Right renal cortex interstitium (tissue), 3 donors: Measurements from ENCODE around the gene DNAJB2. TPM values are rescaled to one million over a fixed set of nuclear protein-coding genes. Genes with fewer than 3 reads are reported as not detected.
"Not testable (repeated sequence)": the region's sequence is repeated elsewhere in the genome, so short reads cannot be mapped to it uniquely, and the experiment has no call there.

ENCODE experiments used
- DNase-seq, 3 donors: peaks; one replicate each; pipeline ENCODE4 v3.0.0-alpha.2; 2013; ENCODE audit warnings: low read depth in 3 of 3, low spot score in 2 of 3
- polyA plus RNA-seq, 3 donors: library from polyadenylated mRNA; unstranded; fragments of 120-200 nt; gene quantifications; one replicate each; pipeline ENCODE4 v1.2.1, GENCODE V29; 2013; ENCODE audit not compliant: insufficient read length in 3 of 3

DNAJB2 gene
- polyA plus RNA-seq, 3 donors = 64.2 to 74.9 (median 69.1) TPM

DNA sequence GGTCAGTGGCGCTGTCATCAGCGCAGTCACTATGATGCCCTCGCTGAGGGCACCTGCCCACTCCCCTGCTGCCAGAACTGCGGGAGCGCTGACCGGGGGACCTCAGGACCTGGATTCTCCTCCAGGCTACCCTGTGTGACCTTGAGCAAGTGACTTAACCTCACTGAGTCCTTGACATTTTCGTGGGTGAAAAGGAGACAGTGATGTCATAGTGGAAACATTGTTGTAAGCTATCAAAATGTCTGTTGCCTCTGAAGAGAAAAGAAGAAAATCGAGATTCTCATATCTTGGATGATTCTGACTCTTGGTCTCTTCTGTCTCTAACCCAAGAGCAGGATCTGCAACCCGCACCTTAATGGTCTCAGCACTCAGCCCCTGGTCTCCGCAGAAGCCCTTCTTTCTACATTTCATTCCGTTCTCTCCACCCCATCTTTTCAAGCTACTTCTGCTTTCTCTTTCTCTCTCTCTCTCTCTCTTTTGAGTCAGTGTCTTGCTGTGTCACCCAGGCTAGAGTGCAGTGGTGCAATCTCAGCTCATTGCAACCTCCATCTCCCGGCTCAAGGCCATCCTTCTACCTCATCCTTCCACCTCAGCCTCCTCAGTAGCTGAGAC lies 24.5 kb upstream of the DNAJB2 start:
- DNase-seq = no peak

DNA sequence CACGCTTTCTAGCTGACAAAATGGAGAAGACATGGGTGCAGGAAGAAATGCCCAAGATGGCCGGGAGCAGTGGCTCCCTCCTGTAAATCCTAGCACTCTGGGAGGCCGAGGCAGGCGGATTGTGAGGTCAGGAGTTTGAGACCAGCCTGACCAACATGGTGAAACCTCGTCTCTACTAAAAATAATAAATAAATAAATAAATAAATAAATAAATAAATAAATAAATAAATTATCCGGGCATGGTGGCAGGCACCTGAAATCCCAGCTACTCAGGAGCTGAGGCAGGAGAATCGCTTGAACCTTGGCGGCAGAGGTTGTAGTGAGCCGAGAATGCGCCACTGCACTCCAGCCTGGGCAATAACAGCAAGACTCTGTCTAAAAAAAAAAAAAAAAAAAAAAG lies 20.2 kb upstream of the DNAJB2 start:
- not testable (repeated sequence) for DNase-seq

DNA sequence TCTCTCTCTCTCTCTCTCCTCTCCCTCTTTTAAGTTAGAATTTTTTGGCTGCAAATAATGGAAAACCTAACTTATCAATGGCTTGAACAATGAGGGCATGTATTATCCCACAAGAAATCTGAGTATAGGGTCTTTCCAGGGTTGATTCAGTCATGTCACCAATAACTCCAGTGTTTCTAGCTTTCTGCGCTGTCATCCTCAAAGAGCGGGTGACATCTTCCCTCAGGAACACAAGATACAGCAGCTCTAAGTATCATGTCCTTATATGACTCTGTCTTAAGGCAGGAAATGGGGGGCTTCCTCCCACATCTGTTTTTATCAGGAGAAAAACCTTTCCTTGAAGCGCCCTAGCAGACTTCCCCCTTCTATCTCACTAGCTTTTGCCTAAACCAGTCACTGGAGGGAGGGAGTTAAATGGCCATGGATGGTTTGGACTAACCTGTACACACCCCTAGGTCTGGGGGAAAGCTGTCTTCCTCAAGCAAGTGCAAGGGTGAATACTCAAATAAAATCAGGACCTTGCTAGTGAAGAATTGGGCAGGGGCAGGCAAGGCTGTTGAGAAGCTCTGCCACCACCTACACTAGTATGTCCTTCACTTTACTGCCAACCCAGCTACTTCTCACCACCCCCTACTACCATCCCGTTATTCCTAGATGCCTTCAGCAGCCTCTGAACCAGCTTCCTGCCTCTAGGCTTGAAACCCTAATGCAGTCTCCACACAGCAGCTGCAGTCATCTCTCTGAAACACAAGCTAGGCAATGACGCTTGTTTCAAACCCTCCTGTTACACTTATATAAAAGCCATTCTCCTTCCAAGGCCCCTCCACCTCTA lies 17.9 kb upstream of the DNAJB2 start:
- DNase-seq = no peak

DNA sequence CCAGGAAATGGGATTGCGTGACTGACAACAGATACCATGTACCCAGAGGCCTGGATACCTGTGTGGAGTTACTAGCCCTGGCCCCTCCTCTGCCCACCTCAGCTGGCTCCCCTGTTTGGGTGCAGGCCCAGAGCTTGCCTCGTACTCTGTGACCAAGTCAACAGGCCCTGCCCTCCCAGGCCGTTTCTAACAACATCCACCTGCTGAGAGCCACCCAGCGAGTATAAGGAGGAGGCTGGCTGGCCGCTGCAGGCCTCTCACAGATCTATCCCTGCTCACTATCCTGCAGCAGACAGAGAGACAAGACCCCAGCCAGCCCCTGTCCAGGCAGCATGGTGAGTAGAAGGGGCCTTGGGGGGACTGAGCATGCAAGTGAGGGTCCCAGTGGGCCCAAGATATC lies 12.9 kb upstream of the DNAJB2 start:
- DNase-seq = no peak

DNA sequence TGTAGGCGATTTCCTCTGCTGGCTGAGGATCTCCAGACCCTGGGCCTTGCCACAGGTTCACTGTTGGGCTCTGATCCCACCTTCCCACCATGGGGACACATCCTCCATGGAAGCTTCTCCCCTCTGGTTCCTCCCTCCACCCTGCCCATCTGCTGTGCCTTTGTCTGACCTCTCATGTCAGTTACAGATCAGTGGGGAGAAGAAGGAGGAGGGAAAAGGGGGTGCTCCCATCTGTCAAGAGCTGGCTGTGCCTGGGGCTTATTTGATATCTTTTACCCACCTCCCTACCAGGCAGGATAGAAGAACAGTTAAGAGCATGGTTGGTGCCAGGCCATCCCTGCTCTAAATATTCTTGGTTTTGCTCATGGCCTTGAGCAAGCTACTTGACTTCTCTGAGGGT lies 12.3 kb upstream of the DNAJB2 start:
- no peak for DNase-seq

DNA sequence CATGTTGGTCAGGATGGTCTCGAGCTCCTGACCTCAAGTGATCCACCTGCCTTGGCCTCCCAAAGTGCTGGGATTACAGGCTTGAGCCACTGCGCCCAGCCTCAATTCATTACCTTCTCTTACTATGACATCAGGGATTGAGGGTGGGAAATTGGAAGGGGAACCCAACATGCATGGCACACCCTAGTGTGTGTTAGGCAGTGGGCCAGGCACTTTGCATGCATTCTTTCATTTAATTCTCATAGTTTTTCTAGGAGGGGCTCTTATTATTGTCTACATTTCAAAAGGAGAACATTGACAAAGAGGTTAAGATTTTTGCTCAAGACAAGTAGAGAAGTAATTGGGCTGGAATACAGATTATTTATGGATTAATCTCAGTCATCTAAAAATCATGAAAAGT lies 10.9 kb upstream of the DNAJB2 start:
- DNase-seq = no peak

DNA sequence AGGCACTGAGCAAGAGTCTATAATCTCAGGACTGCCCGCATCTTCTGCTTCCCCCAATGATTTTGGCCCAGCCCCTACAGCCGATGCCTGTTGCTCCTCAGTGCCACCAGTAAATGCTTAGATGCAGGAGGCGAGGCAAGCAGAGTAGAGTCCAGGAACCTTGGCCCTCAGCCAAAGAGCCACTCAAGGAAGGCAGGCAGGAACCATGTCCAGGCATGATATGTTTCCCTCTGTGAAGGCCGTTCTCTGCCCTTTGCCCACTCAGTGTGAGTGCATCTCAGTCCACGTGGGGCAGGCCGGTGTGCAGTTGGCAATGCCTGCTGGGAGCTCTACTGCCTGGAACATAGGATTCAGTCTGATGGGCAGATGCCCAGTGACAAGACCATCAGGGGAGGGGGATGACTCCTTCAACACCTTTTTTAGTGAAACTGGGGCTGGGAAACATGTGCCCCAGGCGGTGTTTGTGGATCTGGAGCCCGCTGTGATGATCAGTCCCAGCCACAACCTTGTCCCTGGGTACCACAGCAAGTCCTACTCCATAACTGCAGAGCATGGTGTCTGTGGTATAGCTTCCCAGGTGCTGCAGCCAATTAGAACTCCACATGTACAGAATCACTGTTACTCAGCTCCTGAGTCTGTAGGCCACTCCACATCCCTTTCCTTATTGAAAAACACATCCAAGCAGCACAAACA lies 9.7 kb upstream of the DNAJB2 start:
- no peak for DNase-seq

DNA sequence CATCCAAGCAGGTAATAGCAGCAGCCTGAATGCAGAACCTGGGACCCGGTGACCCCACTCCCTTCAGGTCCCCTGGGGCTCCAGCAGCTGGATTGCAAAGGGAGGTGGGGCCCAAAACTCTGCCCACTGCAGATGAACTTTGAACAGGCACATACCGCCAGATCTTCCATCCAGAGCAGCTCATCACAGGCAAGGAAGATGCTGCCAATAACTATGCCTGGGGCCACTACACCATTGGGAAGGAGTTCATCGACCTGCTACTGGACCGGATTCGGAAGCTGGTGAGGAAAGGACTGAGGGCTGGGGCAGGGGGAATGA lies 9.2 kb upstream of the DNAJB2 start:
- no peak for DNase-seq

DNA sequence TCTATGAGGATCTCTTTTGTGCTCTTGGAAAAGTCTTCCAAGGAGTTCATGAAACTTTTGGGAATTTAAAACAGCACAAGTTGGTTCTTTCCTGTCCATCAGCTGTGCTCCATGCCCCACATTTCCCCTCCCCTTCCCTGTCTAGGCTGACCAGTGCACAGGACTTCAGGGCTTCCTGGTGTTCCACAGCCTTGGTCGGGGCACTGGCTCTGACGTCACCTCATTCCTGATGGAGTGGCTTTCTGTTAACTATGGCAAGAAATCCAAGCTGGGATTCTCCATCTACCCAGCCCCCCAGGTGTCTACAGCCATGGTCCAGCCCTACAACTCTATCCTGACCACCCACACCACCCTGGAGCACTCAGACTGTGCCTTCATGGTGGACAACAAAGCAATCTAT lies 8.1 kb upstream of the DNAJB2 start:
- DNase-seq = no peak

DNA sequence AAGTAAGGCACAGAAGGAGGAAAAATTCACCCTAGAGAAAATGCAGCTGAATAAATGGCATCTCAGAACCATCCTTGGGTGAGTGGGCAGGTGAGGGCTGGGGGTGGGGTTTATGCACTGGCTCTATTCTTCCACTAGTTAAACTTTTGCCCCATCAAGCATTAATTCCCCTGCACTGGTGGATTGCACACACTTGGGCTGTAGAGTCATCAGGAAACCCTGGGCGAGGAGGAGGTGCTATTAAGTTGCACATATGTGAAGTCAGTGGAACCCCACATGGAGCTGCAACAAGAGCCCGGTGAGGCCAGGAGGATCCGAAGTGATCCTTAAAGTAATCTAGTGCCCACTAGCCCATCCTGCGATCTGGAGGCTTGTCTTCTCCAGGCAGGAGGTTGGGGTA lies 6.8 kb upstream of the DNAJB2 start:
- no peak for DNase-seq

DNA sequence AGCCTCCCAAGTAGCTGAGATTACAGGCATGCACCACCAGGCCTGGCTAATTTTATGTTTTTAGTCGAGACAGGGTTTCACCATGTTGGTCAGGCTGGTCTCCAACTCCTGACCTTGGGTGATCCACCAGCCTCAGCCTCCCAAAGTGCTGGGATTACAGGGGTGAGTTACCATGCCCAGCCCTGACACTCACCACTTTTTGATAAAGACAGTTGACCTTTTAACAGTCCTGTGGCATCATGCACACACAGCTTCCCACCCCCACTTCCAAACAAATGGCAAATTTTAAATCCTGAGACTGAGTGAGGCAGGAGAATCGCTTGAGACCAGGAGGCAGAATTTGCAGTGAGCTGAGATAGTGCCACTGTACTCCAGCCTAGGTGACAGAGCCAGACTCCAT lies 6.2 kb upstream of the DNAJB2 start:
- DNase-seq = no peak

DNA sequence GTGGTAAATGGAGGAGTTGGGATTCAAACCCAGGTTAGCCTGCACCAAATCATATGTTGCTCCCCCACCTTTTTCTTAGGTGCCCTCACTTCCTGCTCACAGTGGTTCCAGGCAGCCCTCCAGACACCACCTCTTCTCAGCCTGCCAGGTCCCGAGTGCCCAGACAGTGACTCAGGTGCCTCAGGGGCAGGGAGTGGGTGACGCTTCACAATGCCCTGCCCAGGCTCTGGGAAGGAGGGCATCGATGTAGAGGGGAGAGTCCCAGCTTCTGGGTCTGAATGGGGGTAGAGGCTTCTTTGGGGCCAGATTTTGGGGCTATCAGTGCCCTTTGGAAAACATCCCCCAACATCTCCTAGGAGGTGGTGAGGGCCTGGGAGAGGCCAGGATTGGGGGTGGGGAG lies 5.2 kb upstream of the DNAJB2 start:
- DNase-seq = no peak

DNA sequence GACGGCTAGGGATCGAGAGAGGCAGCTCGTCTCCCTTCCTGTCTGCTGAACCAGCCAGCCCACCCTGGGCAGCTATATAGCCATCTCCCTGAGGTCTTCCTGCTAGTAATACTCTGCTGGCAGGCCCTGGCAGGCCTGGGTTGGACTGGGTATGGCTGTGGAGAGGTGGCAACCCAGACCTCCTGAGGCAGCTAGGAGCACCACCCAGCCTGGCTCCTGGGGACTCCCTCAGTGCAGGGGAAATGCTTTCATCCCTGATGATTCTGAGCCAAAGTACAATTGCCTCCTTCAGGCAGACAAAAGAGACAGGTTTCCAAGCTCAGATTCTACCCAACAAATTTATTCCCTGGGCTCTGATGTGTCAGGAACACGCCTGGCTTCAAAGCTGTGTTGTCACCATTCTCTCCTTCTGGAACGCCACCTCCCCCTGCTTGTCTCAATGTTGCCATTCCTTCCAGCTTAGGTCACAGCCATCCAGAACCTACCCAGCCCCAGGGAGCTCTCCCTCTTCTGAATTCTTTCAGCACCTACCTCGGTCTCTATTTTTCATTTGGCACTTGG lies 4.7 kb upstream of the DNAJB2 start:
- no peak for DNase-seq

DNA sequence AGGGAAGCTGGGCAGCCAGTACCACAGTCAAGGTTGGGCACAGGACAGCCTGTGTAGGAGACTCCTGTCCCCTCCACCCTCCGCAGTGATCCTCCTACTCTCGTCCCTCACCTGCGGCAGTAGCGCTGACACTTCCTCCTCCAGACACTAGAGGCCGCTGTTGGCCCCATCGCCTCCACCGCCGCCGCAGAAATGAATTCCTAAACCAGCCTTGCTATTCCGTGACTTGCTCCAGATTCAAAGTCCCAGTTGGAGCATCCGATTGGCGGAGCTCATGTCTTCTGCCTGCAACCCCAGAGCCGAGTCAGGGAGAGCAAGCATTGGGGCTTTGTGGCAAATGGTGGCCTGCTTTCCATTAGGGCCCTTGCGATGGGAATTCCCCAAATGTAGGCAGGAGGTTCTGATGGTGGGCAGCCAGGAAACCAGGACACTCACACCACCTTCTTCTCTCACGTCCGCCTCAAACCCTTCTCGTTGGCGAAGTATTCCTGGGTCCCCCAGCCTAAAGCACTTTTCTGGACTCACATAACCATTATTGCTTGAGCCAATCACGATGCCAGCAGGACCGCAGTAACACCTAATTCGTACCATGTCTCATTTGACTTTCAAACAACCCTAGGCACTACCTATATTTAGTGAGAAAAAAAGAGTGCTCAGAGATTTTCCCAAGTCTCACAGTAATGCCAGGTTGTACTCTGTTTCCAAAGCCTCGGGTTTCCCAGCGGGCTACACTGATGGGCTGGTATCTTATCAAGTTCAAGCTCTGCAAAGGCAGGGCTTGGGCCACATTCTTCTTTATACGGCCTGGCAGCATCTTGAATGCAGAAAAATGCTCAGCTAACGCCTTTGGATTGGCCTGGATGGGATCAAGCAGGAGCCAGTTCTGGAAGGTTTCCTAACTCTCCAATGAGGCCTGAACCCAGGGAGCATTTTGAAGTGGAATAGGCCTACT lies 1.2 kb upstream of the DNAJB2 start:
- peak in 1 of 3 donors; percentile 65 for DNase-seq

DNA sequence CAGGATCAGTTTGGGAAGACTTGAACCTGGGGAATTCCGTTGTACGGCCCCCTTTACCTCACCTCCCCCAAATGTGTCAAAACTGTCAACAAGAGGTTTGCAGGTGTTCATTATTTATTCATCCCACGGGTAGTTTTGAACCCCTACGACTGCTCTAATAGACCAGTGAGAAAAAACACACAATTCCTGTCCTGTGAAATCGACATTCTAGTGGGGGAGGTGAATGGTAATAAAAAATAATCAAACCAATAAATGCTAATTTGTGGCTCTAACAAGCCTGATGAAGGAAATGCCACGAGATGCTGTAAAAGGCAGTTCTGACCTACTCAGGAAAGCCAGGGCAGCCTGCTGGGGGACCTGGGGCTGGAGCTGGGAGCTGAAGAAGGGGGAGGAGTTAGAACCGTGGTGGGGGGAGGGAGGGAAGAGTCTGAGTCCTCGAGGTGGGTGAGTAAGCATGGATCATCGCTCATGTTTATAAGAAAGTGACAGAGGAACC lies 463 bp upstream of the DNAJB2 start:
- peak in 1 of 3 donors; percentile 73 for DNase-seq

DNA sequence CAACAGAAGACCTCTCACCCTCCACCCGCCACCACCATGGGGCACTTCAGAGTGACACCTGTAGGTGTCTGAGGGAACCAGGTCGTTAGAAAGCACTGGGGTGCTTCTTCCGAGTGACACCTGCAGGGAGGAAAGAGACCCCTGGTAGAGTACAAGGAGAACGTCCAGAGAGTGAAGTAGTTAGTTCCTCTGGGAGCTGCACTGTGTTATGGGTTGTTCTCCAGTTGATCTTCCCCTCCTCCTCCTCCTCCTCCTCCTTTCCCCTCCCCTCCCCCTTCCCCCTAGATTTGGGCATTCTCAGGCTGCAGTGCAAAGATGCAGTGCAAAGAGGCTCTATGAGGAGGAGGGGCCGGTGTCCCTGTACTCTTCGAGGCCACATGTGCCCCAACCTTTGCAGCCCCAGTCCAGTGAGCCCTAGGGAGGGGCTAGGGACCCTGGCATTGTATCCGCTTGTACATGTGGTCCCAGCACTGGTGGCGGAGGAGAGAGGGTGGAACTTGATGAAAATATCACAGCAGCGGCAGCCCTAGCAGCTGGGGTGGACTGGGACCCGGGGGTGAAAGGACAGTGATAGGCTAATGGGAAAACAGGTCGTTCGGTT lies 850 bp downstream of the DNAJB2 start:
- no peak for DNase-seq

DNA sequence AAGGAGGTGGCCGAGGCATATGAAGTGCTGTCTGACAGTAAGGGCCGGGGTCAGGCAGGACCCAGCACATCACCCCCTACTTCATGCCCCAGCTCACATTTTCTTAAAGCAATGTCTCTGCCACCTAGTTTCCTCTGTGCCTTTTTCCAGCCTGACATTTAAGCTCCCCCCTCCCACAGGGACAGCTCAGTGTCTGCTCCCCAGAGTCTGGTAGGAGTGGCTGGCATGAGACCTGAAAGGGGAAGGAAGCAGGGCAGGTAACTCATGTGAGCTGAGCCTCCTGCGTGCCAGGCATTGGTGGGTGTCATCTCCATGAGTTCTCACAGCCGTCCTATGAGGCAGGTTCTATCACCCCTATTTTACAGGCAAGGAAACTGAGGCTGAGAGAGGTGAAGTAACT lies 1.5 kb downstream of the DNAJB2 start:
- DNase-seq = no peak

DNA sequence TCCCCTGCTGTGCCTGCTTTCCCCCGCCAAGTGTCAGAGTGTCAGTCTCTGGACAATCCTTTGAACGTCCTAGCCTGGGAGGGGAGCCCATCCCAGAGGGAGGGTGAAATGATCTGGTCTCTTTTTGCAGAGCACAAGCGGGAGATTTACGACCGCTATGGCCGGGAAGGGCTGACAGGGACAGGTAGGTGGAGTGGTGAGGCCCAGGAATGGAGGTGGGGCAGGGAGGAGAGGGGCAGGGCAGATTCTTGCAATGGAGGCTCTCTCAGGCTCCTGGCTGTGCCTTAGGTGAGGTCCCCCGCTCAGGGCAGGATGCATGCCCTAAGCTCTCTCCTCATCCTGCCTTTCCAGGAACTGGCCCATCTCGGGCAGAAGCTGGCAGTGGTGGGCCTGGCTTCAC lies 2.4 kb downstream of the DNAJB2 start:
- DNase-seq = no peak

DNA sequence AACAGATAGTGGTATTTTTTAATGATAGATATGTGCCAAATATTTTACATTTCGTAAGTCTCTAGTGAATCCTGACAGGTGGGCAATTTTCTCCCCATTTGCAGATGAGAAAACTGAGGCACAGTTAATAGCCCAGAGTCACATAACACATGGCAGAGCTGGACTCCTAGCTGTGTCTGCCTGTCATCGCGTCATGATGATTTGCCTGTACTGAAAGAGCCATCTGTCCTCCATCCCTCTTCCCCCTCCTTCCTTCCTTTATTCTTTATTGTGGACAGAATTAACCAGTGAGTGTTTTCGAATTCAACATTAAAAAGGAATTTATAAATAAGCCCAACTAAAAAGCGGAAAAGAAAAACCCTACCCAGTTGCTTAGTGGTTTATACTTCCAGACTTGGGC lies 3.2 kb downstream of the DNAJB2 start:
- DNase-seq = no peak

DNA sequence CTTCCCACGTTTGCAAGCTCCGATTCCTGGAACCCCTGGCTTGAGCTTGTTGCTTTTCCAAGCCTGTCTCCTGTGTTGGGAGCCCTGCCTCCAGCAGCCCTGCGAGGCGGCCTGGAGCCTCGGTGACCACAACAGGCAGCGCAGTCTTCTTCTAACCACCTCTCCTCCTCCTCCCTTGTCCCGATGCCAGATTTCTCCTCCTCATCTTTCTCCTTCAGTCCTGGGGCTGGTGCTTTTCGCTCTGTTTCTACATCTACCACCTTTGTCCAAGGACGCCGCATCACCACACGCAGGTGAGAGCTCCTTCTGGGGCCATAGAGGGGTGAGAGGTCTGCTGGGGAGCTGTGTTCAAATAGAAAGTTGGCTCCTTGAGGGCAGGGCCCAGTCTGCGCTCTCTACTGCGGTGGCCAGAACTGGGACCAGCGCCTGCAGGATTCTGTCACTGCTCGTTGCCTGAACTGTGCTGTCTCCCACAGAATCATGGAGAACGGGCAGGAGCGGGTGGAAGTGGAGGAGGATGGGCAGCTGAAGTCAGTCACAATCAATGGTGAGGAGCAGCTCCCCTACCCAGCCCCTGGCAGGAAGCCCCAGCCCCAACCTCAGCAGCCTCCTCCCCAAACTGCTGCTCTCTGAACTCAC lies 3.9 kb downstream of the DNAJB2 start:
- no peak for DNase-seq
